A673 (cell line): Measurements from ENCODE around the gene UBE3B.

Experiments used
- CTCF ChIP-seq: fragments of 300-800, 200-600 bp; sonication (generic); conservative IDR thresholded peaks from 2 replicates; pipeline ENCODE4 v1.5.1; 2017; ENCODE audit warnings: low read depth, mild to moderate bottlenecking, antibody characterized with exemption, low read length, moderate library complexity, mixed read lengths
- EZH2 ChIP-seq: fragments of 200-600 bp; sonication (generic); IDR thresholded peaks from 2 replicates; pipeline ENCODE4 v1.6.1; 2017; ENCODE audit warnings: borderline replicate concordance, low read depth, mild to moderate bottlenecking, mixed read lengths, antibody characterized with exemption, low read length; ENCODE audit not compliant: poor library complexity, severe bottlenecking

- TF ChIP-seq EZH2 (no peak), CTCF (no peak)
These were observed 5.5 kb downstream of the UBE3B start for GRCh38 chr12:109482894-109483293.
